ENCODE data around the gene CAB39.

Gene CAB39

DNA sequence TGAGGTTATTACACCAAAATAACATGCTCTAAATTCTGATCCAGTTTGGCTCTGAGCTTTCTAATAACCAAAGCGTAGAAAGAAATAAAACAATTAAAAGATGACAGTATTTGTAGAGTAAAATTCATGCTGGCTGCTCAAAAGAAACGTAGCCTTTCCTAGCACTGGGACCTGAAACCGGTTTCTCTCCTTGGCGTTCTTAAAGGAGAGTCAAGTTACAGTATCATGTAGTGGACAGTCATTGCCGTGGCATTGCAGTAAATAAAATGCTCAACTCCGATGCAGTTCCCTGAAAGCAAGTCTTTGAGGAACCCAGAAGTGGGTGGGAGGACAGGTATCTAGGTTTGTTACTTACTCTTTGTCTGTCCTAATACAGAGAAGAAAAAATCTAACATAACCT is 99.4 kb downstream of the CAB39 start:
- Histone ChIP-seq H3K27ac (replicated peaks) (no peak overlapping the region), H3K4me3 (replicated peaks; ENCODE audit: insufficient read depth, low read length) (no peak overlapping the region), H3K27me3 (ENCODE audit: insufficient read depth, poor library complexity, severe bottlenecking) (no peaks in the 10 kb centered on the region)
- no peak for TF ChIP-seq SPI1 (IDR thresholded peaks at IDR 0.05; ENCODE audit: borderline replicate concordance, low read depth)
- TF ChIP-seq, protein P1, sequence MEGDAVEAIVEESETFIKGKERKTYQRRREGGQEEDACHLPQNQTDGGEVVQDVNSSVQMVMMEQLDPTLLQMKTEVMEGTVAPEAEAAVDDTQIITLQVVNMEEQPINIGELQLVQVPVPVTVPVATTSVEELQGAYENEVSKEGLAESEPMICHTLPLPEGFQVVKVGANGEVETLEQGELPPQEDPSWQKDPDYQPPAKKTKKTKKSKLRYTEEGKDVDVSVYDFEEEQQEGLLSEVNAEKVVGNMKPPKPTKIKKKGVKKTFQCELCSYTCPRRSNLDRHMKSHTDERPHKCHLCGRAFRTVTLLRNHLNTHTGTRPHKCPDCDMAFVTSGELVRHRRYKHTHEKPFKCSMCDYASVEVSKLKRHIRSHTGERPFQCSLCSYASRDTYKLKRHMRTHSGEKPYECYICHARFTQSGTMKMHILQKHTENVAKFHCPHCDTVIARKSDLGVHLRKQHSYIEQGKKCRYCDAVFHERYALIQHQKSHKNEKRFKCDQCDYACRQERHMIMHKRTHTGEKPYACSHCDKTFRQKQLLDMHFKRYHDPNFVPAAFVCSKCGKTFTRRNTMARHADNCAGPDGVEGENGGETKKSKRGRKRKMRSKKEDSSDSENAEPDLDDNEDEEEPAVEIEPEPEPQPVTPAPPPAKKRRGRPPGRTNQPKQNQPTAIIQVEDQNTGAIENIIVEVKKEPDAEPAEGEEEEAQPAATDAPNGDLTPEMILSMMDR (IDR thresholded peaks at IDR 0.05; ENCODE audit: insufficient read depth, low read length): no peak
- TF ChIP-seq POLR2AphosphoS5 (IDR thresholded peaks at IDR 0.05; ENCODE audit: low read depth): no peak
- no peak for TF ChIP-seq GABPA (IDR thresholded peaks at IDR 0.05; ENCODE audit: low read depth)
- TF ChIP-seq, protein P2, sequence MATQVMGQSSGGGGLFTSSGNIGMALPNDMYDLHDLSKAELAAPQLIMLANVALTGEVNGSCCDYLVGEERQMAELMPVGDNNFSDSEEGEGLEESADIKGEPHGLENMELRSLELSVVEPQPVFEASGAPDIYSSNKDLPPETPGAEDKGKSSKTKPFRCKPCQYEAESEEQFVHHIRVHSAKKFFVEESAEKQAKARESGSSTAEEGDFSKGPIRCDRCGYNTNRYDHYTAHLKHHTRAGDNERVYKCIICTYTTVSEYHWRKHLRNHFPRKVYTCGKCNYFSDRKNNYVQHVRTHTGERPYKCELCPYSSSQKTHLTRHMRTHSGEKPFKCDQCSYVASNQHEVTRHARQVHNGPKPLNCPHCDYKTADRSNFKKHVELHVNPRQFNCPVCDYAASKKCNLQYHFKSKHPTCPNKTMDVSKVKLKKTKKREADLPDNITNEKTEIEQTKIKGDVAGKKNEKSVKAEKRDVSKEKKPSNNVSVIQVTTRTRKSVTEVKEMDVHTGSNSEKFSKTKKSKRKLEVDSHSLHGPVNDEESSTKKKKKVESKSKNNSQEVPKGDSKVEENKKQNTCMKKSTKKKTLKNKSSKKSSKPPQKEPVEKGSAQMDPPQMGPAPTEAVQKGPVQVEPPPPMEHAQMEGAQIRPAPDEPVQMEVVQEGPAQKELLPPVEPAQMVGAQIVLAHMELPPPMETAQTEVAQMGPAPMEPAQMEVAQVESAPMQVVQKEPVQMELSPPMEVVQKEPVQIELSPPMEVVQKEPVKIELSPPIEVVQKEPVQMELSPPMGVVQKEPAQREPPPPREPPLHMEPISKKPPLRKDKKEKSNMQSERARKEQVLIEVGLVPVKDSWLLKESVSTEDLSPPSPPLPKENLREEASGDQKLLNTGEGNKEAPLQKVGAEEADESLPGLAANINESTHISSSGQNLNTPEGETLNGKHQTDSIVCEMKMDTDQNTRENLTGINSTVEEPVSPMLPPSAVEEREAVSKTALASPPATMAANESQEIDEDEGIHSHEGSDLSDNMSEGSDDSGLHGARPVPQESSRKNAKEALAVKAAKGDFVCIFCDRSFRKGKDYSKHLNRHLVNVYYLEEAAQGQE (IDR thresholded peaks at IDR 0.05; ENCODE audit: insufficient replicate concordance, low read depth): no peak
- no peak for DNase-seq (ENCODE audit: low read depth in 1 of 2, low spot score in 1 of 2)

DNA sequence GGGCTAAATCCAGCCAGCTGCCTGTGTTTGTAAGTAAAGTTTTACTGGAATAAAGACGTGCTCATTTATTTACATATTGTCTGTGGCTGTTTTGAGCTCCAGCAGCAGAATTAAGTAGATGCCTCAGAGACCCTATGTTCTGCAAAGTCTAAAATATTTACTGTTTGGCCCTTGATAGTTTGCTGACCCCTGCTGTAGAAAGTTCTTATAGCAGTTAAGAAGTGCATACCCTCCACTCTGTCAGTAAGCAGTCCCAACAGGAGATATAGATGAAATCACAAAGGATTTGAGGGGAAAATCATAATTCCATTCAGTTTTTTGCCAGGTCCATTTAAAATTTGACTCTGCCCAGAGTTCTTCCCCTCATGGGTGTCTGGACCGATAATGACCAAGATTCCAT is 102.0 kb downstream of the CAB39 start:
- TF ChIP-seq, protein P1 (IDR thresholded peaks at IDR 0.05; ENCODE audit: insufficient read depth, low read length): peak; percentile 11
- TF ChIP-seq, protein P2 (IDR thresholded peaks at IDR 0.05; ENCODE audit: insufficient replicate concordance, low read depth): no peak
- TF ChIP-seq GABPA (IDR thresholded peaks at IDR 0.05; ENCODE audit: low read depth): no peak
- Histone ChIP-seq H3K27me3 (ENCODE audit: insufficient read depth, poor library complexity, severe bottlenecking) (no peaks in the 10 kb centered on the region), H3K27ac (replicated peaks) (no peak overlapping the region), H3K4me3 (replicated peaks; ENCODE audit: insufficient read depth, low read length) (no peak overlapping the region)
- DNase-seq (ENCODE audit: low read depth in 1 of 2, low spot score in 1 of 2): no peak

DNA sequence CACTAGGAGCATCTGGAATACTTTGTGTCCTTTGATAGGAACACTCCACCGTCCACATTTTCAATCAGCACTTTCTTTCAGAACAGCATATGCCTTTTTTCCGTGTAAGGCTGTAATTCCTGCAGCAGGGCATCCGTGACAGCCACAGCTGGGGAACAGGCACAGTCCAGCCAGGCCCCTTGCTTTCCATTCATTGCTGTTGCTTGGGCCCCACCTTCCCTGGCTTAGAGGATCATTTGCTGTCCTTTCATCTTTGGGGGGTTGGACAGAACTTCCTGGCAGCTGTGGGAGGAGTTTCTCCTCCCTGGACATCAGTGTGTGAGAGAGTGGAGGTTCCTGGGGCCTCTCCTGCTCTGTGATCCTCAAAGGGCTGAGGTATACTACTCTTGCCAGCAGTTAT is 102.4 kb downstream of the CAB39 start:
- Histone ChIP-seq H3K27me3 (ENCODE audit: insufficient read depth, poor library complexity, severe bottlenecking) (no peaks in the 10 kb centered on the region), H3K4me3 (replicated peaks; ENCODE audit: insufficient read depth, low read length) (no peak overlapping the region), H3K27ac (replicated peaks) (no peak overlapping the region)
- DNase-seq (ENCODE audit: low read depth in 1 of 2, low spot score in 1 of 2): no peak
- no peak for TF ChIP-seq SPI1 (IDR thresholded peaks at IDR 0.05; ENCODE audit: borderline replicate concordance, low read depth)
- TF ChIP-seq GABPA (IDR thresholded peaks at IDR 0.05; ENCODE audit: low read depth): no peak
- TF ChIP-seq, protein P1 (IDR thresholded peaks at IDR 0.05; ENCODE audit: insufficient read depth, low read length): no peak
- TF ChIP-seq POLR2AphosphoS5 (IDR thresholded peaks at IDR 0.05; ENCODE audit: low read depth): no peak
- TF ChIP-seq, protein P2 (IDR thresholded peaks at IDR 0.05; ENCODE audit: insufficient replicate concordance, low read depth): no peak
